SK-N-SH (cell line): ENCODE results near the gene TMEM179. TPM values are rescaled to one million over a fixed set of nuclear protein-coding genes. Genes with fewer than 3 reads are reported as not detected.

Experiments used
- CTCF ChIA-PET: fragments of 300-600, 350-600 bp; formaldehyde crosslinking; extraction: SDS; loops from one replicate; lab custom pipeline; 2021; lab: Yijun Ruan, JAX
- POLR2A ChIA-PET: fragments of 350-600 bp; sonication (Branson Sonifier 250); formaldehyde crosslinking; extraction: SDS; loops from one replicate; lab custom pipeline; 2020; ENCODE audit warnings: antibody characterized with exemption, inconsistent platforms; lab: Yijun Ruan, JAX
- DNase-seq: peaks from one replicate; pipeline ENCODE4 v3.0.0; 2012
- H2AFZ ChIP-seq: fragments of 200-600 bp; sonication (generic); 2 replicates; pipeline ENCODE4 v1.8.1; 2016; ENCODE audit warnings: antibody characterized with exemption, mild to moderate bottlenecking, low read depth
- H3F3A ChIP-seq: fragments of 200-600 bp; sonication (generic); replicated peaks from 2 replicates; pipeline ENCODE3; 2016; ENCODE audit warnings: antibody characterized with exemption, mild to moderate bottlenecking; ENCODE audit not compliant: insufficient read depth
- H3K27ac ChIP-seq, 2 experiments: fragments of 200-500 bp in 1 of 2; fragments of 200-600 bp in 1 of 2; sonication (Bioruptor generic) in 1 of 2; sonication (generic), shearing (Covaris generic) in 1 of 2; 2 replicates each; pipeline versions ENCODE4 v1.5.1 to v1.6.1; 2014 to 2016; ENCODE audit warnings: low read depth in 2 of 2, inconsistent platforms in 1 of 2, low read length in 1 of 2, mild to moderate bottlenecking in 1 of 2, mixed read lengths in 1 of 2
- H3K27me3 ChIP-seq: fragments of 200-600 bp; sonication (generic), shearing (Covaris generic); 2 replicates; pipeline ENCODE4 v1.6.1; 2016; ENCODE audit warnings: mixed run types; ENCODE audit not compliant: insufficient read depth
- H3K36me3 ChIP-seq, 2 experiments: fragments of 200-500 bp in 1 of 2; fragments of 200-600 bp in 1 of 2; sonication (Bioruptor generic) in 1 of 2; sonication (generic) in 1 of 2; replicated peaks in 1 of 2; 2 replicates each; pipeline versions ENCODE3 to v1.5.1; 2014 to 2016; ENCODE audit warnings: low read length in 1 of 2, mild to moderate bottlenecking in 1 of 2; ENCODE audit not compliant: insufficient read depth in 2 of 2, control insufficient read depth in 1 of 2
- H3K4me1 ChIP-seq, 2 experiments: fragments of 200-500 bp in 1 of 2; fragments of 200-600 bp in 1 of 2; sonication (Bioruptor generic) in 1 of 2; sonication (generic), shearing (Covaris generic) in 1 of 2; 2 replicates each; pipeline versions ENCODE4 v1.5.1 to v1.6.1; 2014 to 2016; ENCODE audit warnings: low read depth in 1 of 2, low read length in 1 of 2, mixed run types in 1 of 2; ENCODE audit not compliant: insufficient read depth in 2 of 2, control insufficient read depth in 1 of 2
- H3K4me2 ChIP-seq: fragments of 200-600 bp; sonication (generic), shearing (Covaris generic); 2 replicates; pipeline ENCODE4 v1.6.1; 2017; ENCODE audit warnings: mixed run types
- H3K4me3 ChIP-seq, 2 experiments: fragments of 200-500 bp in 1 of 2; fragments of 200-600 bp in 1 of 2; sonication (Bioruptor generic) in 1 of 2; sonication (generic), shearing (Covaris generic) in 1 of 2; 2 replicates each; pipeline versions ENCODE4 v1.5.1 to v1.8.1; 2014 to 2016; ENCODE audit warnings: low read depth in 2 of 2, inconsistent platforms in 1 of 2, low read length in 1 of 2, mild to moderate bottlenecking in 1 of 2, mixed read lengths in 1 of 2, moderate library complexity in 1 of 2
- H3K79me2 ChIP-seq: fragments of 200-600 bp; sonication (generic); 2 replicates; pipeline ENCODE4 v1.8.1; 2017; ENCODE audit warnings: mild to moderate bottlenecking; ENCODE audit not compliant: insufficient read depth
- H3K9ac ChIP-seq: fragments of 200-600 bp; sonication (generic); 2 replicates; pipeline ENCODE4 v1.6.1; 2017; ENCODE audit warnings: mixed run types
- H3K9me2 ChIP-seq: fragments of 200-600 bp; sonication (generic); 2 replicates; pipeline ENCODE4 v1.6.1; 2017; ENCODE audit warnings: mixed run types
- H3K9me3 ChIP-seq: fragments of 200-600 bp; sonication (generic); 2 replicates; pipeline ENCODE4 v1.6.1; 2017; ENCODE audit warnings: mixed run types, mild to moderate bottlenecking, moderate library complexity
- H4K20me1 ChIP-seq: fragments of 200-600 bp; sonication (generic); 2 replicates; pipeline ENCODE4 v1.6.1; 2017; ENCODE audit warnings: mild to moderate bottlenecking, mixed run types; ENCODE audit not compliant: insufficient read depth
- EP300 ChIP-seq, 2 experiments: IDR thresholded peaks; 2 replicates each; pipeline versions ENCODE4 v1.4.0 to v1.6.1; 2012; ENCODE audit warnings: borderline replicate concordance in 1 of 2, low read depth in 1 of 2, low read length in 1 of 2
- EZH2phosphoT487 ChIP-seq: fragments of 200-600 bp; sonication (generic); IDR thresholded peaks from 2 replicates; pipeline ENCODE4 v1.6.1; 2017; ENCODE audit warnings: low read depth, mixed run types, mild to moderate bottlenecking, antibody characterized with exemption, moderate library complexity, borderline replicate concordance
- FOXJ3 ChIP-seq: sonication (generic); formaldehyde crosslinking; IDR thresholded peaks from 2 replicates; pipeline ENCODE4 v1.5.1; 2020; ENCODE audit warnings: mild to moderate bottlenecking, missing genetic modification reagents
- JUND ChIP-seq: IDR thresholded peaks from 2 replicates; pipeline ENCODE4 v1.4.0; 2012
- RAD21 ChIP-seq: IDR thresholded peaks from 2 replicates; pipeline ENCODE4 v1.6.1; 2012; ENCODE audit warnings: mild to moderate bottlenecking, low read length
- RFX5 ChIP-seq: IDR thresholded peaks from 2 replicates; pipeline ENCODE4 v1.6.1; 2012; ENCODE audit warnings: mild to moderate bottlenecking, improper control_type of control experiment, low read length
- TAF1 ChIP-seq: IDR thresholded peaks from 2 replicates; pipeline ENCODE4 v1.6.1; 2012; ENCODE audit warnings: low read depth, mild to moderate bottlenecking, low read length, moderate library complexity, borderline replicate concordance
- TCF12 ChIP-seq: IDR thresholded peaks from 2 replicates; pipeline ENCODE4 v1.4.0; 2012
- WGBS: methylation state at CpG from one replicate; pipeline ENCODE4 v1.1.6; 2017; ENCODE audit warnings: low lambda C conversion rate; 5-methylcytosine and 5-hydroxymethylcytosine counted together
- polyA plus RNA-seq, 3 experiments: library from polyadenylated mRNA; depleted of rRNA; stranded (reverse); fragments of >200 nt; gene quantifications; 2 replicates each; pipeline ENCODE4 v1.2.3, GENCODE V29; 2012
- TF ChIP-seq, protein P1 (sequence below): IDR thresholded peaks from 2 replicates; pipeline ENCODE4 v1.4.0; 2012; ENCODE audit warnings: low read depth, borderline replicate concordance

Gene TMEM179
- polyA plus RNA-seq, 1 of the 3 experiments (the other 2 are of a cell fraction) = 1.7 TPM

- Histone ChIP-seq H3K27me3 (no peaks in the 10 kb centered on the region), H3K4me3 (no peak overlapping the region), H3K79me2 (no peaks in the 10 kb centered on the region), H3K9me3 (no peaks in the 10 kb centered on the region), H4K20me1 (no peaks in the 10 kb centered on the region), H3K9me2 (no peaks in the 10 kb centered on the region), H3K36me3 (no peaks in the 10 kb centered on the region), H3F3A (no peaks in the 10 kb centered on the region), H3K27ac (no peak overlapping the region), H3K9ac (no peak overlapping the region), H3K4me2 (no peak overlapping the region), H2AFZ (no peak overlapping the region), H3K4me1 (peaks cover 0 to 17% of the 10 kb centered on the region in 2 experiments; a peak in 1 of 4 replicates)
- DNase-seq = no peak
- POLR2A ChIA-PET = no interaction called here
- CTCF ChIA-PET = interaction anchor here (3.6 kb wide), 1 partner anchor 16 kb away, joined by 13 read pairs; no protein-coding TSS in a partner anchor
- no peak for TF ChIP-seq RAD21
- TF ChIP-seq FOXJ3 (CRISPR knock-in tag) = no peak
- TF ChIP-seq JUND = no peak
- TF ChIP-seq RFX5 = no peak
- TF ChIP-seq EP300 (IDR thresholded peaks at IDR 0.05; ENCODE audit: borderline replicate concordance in 1 of 2, low read depth in 1 of 2, low read length in 1 of 2) = no peak
- no peak for TF ChIP-seq TCF12
- no peak for TF ChIP-seq TAF1
- WGBS = 53% methylated on average over 12 of the region's 14 CpGs
These were observed 56.4 kb downstream of the TMEM179 start for GRCh38 chr14:104547998-104548700.

DNA sequence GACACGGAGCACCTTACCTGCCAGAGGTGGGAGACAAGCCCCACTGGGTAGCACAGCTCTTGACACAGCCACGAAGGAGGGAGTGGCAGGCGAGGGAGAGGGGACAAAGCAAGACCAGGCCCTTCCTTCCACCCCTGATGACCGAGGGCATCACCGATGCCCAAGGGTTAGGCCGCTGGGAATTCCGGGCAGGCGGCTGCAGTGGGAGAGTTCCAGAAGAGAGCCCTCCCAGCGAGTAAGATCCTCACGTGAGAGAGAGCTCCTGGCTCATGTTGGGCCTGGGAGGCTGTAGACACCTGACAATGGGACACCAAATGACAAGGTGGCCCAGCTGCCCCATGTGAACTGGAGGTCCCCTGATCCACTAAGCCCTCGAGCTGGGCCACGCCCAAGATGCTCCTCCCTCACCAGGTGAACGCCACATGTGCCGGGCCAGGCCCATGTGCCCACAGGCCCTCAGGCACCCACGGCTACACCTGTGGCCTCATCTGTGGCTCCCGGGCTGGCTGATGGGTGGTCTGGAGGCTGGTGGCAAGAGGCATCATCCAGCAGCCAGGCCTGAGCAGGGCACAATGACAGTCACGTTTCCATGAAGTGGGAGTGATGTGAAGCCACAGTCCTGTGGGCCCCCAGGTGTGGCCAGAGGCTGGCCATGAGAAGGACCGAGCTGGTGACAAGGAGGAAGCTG, 57.1 kb downstream of the TMEM179 start:
- Histone ChIP-seq H3K4me3 (no peak overlapping the region), H3K27ac (no peak overlapping the region), H3F3A (no peaks in the 10 kb centered on the region)
- POLR2A ChIA-PET = no interaction called here
- TF ChIP-seq, protein P1, sequence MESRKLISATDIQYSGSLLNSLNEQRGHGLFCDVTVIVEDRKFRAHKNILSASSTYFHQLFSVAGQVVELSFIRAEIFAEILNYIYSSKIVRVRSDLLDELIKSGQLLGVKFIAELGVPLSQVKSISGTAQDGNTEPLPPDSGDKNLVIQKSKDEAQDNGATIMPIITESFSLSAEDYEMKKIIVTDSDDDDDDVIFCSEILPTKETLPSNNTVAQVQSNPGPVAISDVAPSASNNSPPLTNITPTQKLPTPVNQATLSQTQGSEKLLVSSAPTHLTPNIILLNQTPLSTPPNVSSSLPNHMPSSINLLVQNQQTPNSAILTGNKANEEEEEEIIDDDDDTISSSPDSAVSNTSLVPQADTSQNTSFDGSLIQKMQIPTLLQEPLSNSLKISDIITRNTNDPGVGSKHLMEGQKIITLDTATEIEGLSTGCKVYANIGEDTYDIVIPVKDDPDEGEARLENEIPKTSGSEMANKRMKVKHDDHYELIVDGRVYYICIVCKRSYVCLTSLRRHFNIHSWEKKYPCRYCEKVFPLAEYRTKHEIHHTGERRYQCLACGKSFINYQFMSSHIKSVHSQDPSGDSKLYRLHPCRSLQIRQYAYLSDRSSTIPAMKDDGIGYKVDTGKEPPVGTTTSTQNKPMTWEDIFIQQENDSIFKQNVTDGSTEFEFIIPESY = no peak
- TF ChIP-seq EZH2phosphoT487 = no peak
- TF ChIP-seq, all 33 proteins: peak for 0
- CTCF ChIA-PET = interaction anchor here (3.6 kb wide), 1 partner anchor 16 kb away, joined by 13 read pairs; no protein-coding TSS in a partner anchor
- Histone ChIP-seq H3K9me2 (no peaks in the 10 kb centered on the region), H2AFZ (no peak overlapping the region), H3K9ac (no peak overlapping the region), H3K27me3 (no peaks in the 10 kb centered on the region), H3K36me3 (no peaks in the 10 kb centered on the region), H3K4me2 (no peak overlapping the region), H3K9me3 (no peaks in the 10 kb centered on the region), H3K79me2 (no peaks in the 10 kb centered on the region), H4K20me1 (no peaks in the 10 kb centered on the region), H3K4me1 (peaks cover 0 to 15% of the 10 kb centered on the region in 2 experiments; a peak in 2 of 4 replicates)
- 32% methylated on average over 4 of the region's 18 CpGs for WGBS
- DNase-seq = peak; percentile 18
